Left colon (tissue), 2 donors: ENCODE measurements around the gene GPX5. TPM values are rescaled to one million over a fixed set of nuclear protein-coding genes. Genes with fewer than 3 reads are reported as not detected.
A peak's percentile ranks its signal among the peaks of the same experiment; 100 is the strongest.
"Not testable (repeated sequence)": the region's sequence is repeated elsewhere in the genome, so short reads cannot be mapped to it uniquely, and the experiment has no call there.

Source experiments
- ATAC-seq: fragments of 200-7000 bp; cut with Tn5 transposase; one replicate; pipeline ENCODE4 v1.9.1; 2020; ENCODE audit warnings: mild to moderate bottlenecking, moderate library complexity
- DNase-seq, 2 donors: peaks; one replicate each; pipeline ENCODE4 v3.0.0-alpha.2; 2020
- intact Hi-C, 2 donors: fragments of 100-400 bp; cut with DNase I in 1 of 2; cut with micrococcal nuclease in 1 of 2; formaldehyde crosslinking; loops; one replicate each; pipeline versions ENCODE4 v1.11.2 to v1.14.0; 2022; cut with DNase I, micrococcal nuclease
- total RNA-seq, 2 donors: library from RNA; stranded (reverse); fragmentation: NEBNext Ultra II Directional; extraction: Animal tissue kit (Norgen Biotek cat#: 25700); gene quantifications; one replicate each; pipeline ENCODE4 v1.2.1, GENCODE V29; 2021
- donor health status: DM: no; HTN: no; CAD: no.
- donor health status: DM: yes; HTN: yes; CAD: no.

Gene GPX5
- total RNA-seq, 2 donors from 2014 or later, result not detected

GRCh38 chr6:28506807-28507475 lies 18.7 kb upstream of the GPX5 start:
- no peak for DNase-seq
- intact Hi-C loops, result no loop called here
- ATAC-seq, result no peak

- ATAC-seq (no peak), DNase-seq (no peak)
- intact Hi-C loops, result no loop called here
Measured at GRCh38 chr6:28511628-28512300, 13.9 kb upstream of the GPX5 start.

- ATAC-seq, DNase-seq, intact Hi-C loops: not testable (repeated sequence)
Measured at GRCh38 chr6:28512387-28512786, 13.3 kb upstream of the GPX5 start.

- intact Hi-C loops, result no loop called here
- no peak for ATAC-seq
- DNase-seq, result no peak
Measured at GRCh38 chr6:28515676-28516075, 10.0 kb upstream of the GPX5 start, which contains the start of gene GPX6. TSS of gene GPX6 (minus strand) at chr6:28515793. CDS start at chr6:28515743, 50 bp downstream.

- intact Hi-C loops, result no loop called here
- no peak for ATAC-seq
Measured at GRCh38 chr6:28517964-28518363, 7.7 kb upstream of the GPX5 start.

GRCh38 chr6:28522594-28523240 lies 3.0 kb upstream of the GPX5 start:
- no peak for ATAC-seq
- intact Hi-C loops, result no loop called here
- DNase-seq, result no peak

More at GRCh38 chr6:28517964-28518363, 7.7 kb upstream of the GPX5 start:
- DNase-seq, result no peak

- intact Hi-C loops, result no loop called here
Measured at GRCh38 chr6:28523241-28523622, 2.4 kb upstream of the GPX5 start.

GRCh38 chr6:28530777-28531176 lies 5.1 kb downstream of the GPX5 start:
- intact Hi-C loops, result no loop called here
- no peak for DNase-seq
- no peak for ATAC-seq

More at GRCh38 chr6:28523241-28523622, 2.4 kb upstream of the GPX5 start:
- no peak for ATAC-seq
- DNase-seq, result no peak

- ATAC-seq, result no peak
- intact Hi-C loops, result no loop called here
- no peak for DNase-seq
Measured at GRCh38 chr6:28531479-28532128, 5.9 kb downstream of the GPX5 start.

- ATAC-seq (no peak), DNase-seq (no peak)
- intact Hi-C loops, result no loop called here
Measured at GRCh38 chr6:28534306-28534705, 8.6 kb downstream of the GPX5 start.

- no peak for ATAC-seq
- no peak for DNase-seq
- intact Hi-C loops, result no loop called here
Measured at GRCh38 chr6:28534875-28535274, 9.2 kb downstream of the GPX5 start.

GRCh38 chr6:28537065-28537464 lies 11.4 kb downstream of the GPX5 start:
- ATAC-seq (no peak), DNase-seq (no peak)
- intact Hi-C loops, result no loop called here

- DNase-seq (no peak), ATAC-seq (no peak)
- intact Hi-C loops, result no loop called here
Measured at GRCh38 chr6:28537509-28538140, 11.9 kb downstream of the GPX5 start.

GRCh38 chr6:28541996-28542395 lies 16.3 kb downstream of the GPX5 start:
- ATAC-seq (no peak), DNase-seq (no peak)
- intact Hi-C loops, result no loop called here

- intact Hi-C loops, result no loop called here
- ATAC-seq (peak; percentile 93), DNase-seq (peak; percentile 35 to 64)
Measured at GRCh38 chr6:28542440-28543296, 17.0 kb downstream of the GPX5 start.

- intact Hi-C loops, result no loop called here
- ATAC-seq (no peak), DNase-seq (peak in 1 of 2 donors; percentile 6)
Measured at GRCh38 chr6:28543651-28544610, 18.2 kb downstream of the GPX5 start.

- intact Hi-C loops, result no loop called here
- DNase-seq, result no peak
- ATAC-seq, result no peak
Measured at GRCh38 chr6:28545955-28546354, 20.3 kb downstream of the GPX5 start.
